GM03348 (cell line): Measurements from ENCODE around the gene SERPINE3.

Source experiments
- DNase-seq: peaks from one replicate; pipeline ENCODE4 v3.0.0; 2012; ENCODE audit warnings: low spot score

SERPINE3 gene

GRCh38 chr13:51328488-51328887 is 11.0 kb upstream of the SERPINE3 start:
- DNase-seq, result no peak

GRCh38 chr13:51329606-51330005 is 9.9 kb upstream of the SERPINE3 start:
- no peak for DNase-seq

GRCh38 chr13:51330791-51331190 is 8.7 kb upstream of the SERPINE3 start:
- DNase-seq, result peak; percentile 46

- DNase-seq, result no peak
Measured at GRCh38 chr13:51331354-51331861, 8.1 kb upstream of the SERPINE3 start.

GRCh38 chr13:51332566-51333361 is 6.7 kb upstream of the SERPINE3 start:
- no peak for DNase-seq

GRCh38 chr13:51333421-51333820 is 6.1 kb upstream of the SERPINE3 start:
- DNase-seq, result no peak

GRCh38 chr13:51333826-51334225 is 5.7 kb upstream of the SERPINE3 start:
- DNase-seq, result no peak

GRCh38 chr13:51336746-51337145 is 2.7 kb upstream of the SERPINE3 start:
- no peak for DNase-seq

GRCh38 chr13:51339952-51340732 is 651 bp downstream of the SERPINE3 start:
- DNase-seq, result no peak

- no peak for DNase-seq
Measured at GRCh38 chr13:51341232-51341631, 1.7 kb downstream of the SERPINE3 start.

GRCh38 chr13:51341791-51342190 is 2.3 kb downstream of the SERPINE3 start:
- no peak for DNase-seq

GRCh38 chr13:51342706-51343105 is 3.2 kb downstream of the SERPINE3 start:
- DNase-seq, result peak; percentile 73

- no peak for DNase-seq
Measured at GRCh38 chr13:51343475-51343874, 4.0 kb downstream of the SERPINE3 start.

GRCh38 chr13:51346397-51346796 is 6.9 kb downstream of the SERPINE3 start:
- no peak for DNase-seq

- DNase-seq, result no peak
Measured at GRCh38 chr13:51347099-51347498, 7.6 kb downstream of the SERPINE3 start.

GRCh38 chr13:51348069-51348967 is 8.8 kb downstream of the SERPINE3 start:
- DNase-seq, result no peak

- no peak for DNase-seq
Measured at GRCh38 chr13:51349016-51349415, 9.5 kb downstream of the SERPINE3 start.

GRCh38 chr13:51355217-51355616 is 15.7 kb downstream of the SERPINE3 start:
- no peak for DNase-seq

- no peak for DNase-seq
Measured at GRCh38 chr13:51357928-51358595, 18.6 kb downstream of the SERPINE3 start.

- DNase-seq, result no peak
Measured at GRCh38 chr13:51359352-51359751, 19.9 kb downstream of the SERPINE3 start.

- DNase-seq, result no peak
Measured at GRCh38 chr13:51360489-51360888, 21.0 kb downstream of the SERPINE3 start.

- no peak for DNase-seq
Measured at GRCh38 chr13:51361106-51361505, 21.6 kb downstream of the SERPINE3 start.
